Type B pancreatic cell (in vitro differentiated cells): ENCODE measurements around the gene BEST2. TPM values are rescaled to one million over a fixed set of nuclear protein-coding genes. Genes with fewer than 3 reads are reported as not detected.

ENCODE experiments used
- DNase-seq: peaks from one replicate; pipeline ENCODE4 v3.0.0; 2021; ENCODE audit warnings: mixed read lengths; ENCODE audit not compliant: unreplicated experiment; ENCODE audit errors: extremely low spot score
- H3K27ac Mint-ChIP-seq: 2 replicates; pipeline ENCODE4 v1.8.0; 2021; ENCODE audit warnings: mild to moderate bottlenecking, mixed read lengths
- H3K27me3 Mint-ChIP-seq: 2 replicates; pipeline ENCODE4 v1.8.0; 2021; ENCODE audit warnings: mixed read lengths
- H3K36me3 Mint-ChIP-seq: 2 replicates; pipeline ENCODE4 v1.8.0; 2021; ENCODE audit warnings: mixed read lengths
- H3K4me1 Mint-ChIP-seq: one replicate; pipeline ENCODE4 v1.8.0; 2021; ENCODE audit warnings: mixed read lengths; ENCODE audit not compliant: unreplicated experiment
- H3K4me3 Mint-ChIP-seq: 2 replicates; pipeline ENCODE4 v1.8.0; 2021; ENCODE audit warnings: mild to moderate bottlenecking, mixed read lengths
- H3K9me3 Mint-ChIP-seq: 2 replicates; pipeline ENCODE4 v1.8.0; 2021; ENCODE audit warnings: mixed read lengths
- total RNA-seq: library from RNA; stranded (reverse); gene quantifications from 2 replicates; pipeline ENCODE4 v1.2.1, GENCODE V29; 2021; ENCODE audit warnings: low replicate concordance
- TF ChIP-seq, protein P1 (sequence below): fragments of 200-600 bp; sonication (generic); conservative IDR thresholded peaks from 2 replicates; pipeline ENCODE4 v1.5.0; 2021; ENCODE audit warnings: antibody characterized with exemption, mild to moderate bottlenecking

BEST2 gene
- total RNA-seq, 1 donor from 2014 or later, result 0.14 TPM

- DNase-seq, result no peak
- Mint-ChIP-seq H3K27ac (peak overlapping the region; percentile 68), H3K4me3 (peak overlapping the region; percentile 73)
Measured at GRCh38 chr19:12779162-12779993, 27.8 kb downstream of the BEST2 start.

GRCh38 chr19:12782174-12782423, 30.5 kb downstream of the BEST2 start:
- DNase-seq, result no peak
- TF ChIP-seq, protein P1, sequence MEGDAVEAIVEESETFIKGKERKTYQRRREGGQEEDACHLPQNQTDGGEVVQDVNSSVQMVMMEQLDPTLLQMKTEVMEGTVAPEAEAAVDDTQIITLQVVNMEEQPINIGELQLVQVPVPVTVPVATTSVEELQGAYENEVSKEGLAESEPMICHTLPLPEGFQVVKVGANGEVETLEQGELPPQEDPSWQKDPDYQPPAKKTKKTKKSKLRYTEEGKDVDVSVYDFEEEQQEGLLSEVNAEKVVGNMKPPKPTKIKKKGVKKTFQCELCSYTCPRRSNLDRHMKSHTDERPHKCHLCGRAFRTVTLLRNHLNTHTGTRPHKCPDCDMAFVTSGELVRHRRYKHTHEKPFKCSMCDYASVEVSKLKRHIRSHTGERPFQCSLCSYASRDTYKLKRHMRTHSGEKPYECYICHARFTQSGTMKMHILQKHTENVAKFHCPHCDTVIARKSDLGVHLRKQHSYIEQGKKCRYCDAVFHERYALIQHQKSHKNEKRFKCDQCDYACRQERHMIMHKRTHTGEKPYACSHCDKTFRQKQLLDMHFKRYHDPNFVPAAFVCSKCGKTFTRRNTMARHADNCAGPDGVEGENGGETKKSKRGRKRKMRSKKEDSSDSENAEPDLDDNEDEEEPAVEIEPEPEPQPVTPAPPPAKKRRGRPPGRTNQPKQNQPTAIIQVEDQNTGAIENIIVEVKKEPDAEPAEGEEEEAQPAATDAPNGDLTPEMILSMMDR, result no peak
- no peaks in the 10 kb centered on the region for H3K36me3 Mint-ChIP-seq
- peaks cover 20% of the 10 kb centered on the region for H3K4me1 Mint-ChIP-seq
- H3K27me3 Mint-ChIP-seq, result peaks cover 5% of the 10 kb centered on the region
- H3K27ac Mint-ChIP-seq, result peak overlapping the region; percentile 94
- peak overlapping the region; percentile 97 for H3K4me3 Mint-ChIP-seq
- H3K9me3 Mint-ChIP-seq, result no peaks in the 10 kb centered on the region

More at GRCh38 chr19:12779162-12779993, 27.8 kb downstream of the BEST2 start:
- no peaks in the 10 kb centered on the region for H3K36me3 Mint-ChIP-seq
- H3K4me1 Mint-ChIP-seq, result peaks cover 20% of the 10 kb centered on the region
- peaks cover 5% of the 10 kb centered on the region for H3K27me3 Mint-ChIP-seq
- no peaks in the 10 kb centered on the region for H3K9me3 Mint-ChIP-seq
- TF ChIP-seq, protein P1, result no peak

DNA sequence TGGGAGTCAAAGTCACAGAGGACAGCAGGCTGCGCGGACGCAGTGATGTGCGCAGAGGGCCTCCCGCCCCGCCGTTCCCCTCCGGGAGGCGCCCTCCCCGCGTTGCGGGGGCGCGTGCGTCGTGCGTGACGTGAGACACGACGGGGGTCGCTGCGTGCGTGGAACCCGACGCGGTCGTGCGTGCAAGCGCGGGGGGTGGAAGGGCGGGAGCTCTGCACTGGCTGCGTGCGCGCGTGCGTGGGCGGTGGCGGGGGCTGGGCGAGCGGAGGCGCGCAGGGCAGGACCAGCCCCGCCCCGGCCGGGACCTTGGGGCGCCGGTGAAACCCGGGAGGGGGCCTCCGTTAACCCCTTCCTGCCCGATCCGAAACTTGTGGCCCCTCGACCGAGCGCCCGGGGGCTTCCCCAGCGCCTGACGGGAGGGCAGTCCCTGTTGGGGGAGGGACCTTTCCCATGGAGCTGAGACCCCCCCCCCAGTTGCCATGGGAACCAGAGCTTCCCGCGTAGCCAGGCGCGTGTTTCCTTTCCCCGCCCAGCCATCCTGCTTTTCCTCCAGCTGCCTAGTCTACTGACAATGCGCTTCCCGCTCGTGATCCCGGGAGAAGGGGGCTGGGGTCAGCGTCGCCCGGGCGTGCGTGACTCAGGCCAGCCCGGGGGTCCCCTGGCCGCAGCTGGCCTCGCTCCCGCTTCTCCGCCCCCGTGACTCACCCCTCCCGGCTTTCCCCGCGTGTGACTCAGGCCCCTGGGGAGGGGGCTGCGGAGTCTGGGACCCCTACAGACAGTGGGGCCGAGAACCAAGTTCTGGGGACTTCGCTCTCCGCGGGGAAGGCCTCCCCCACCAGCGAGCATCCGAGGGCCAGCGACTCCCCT, 31.1 kb downstream of the BEST2 start:
- TF ChIP-seq, protein P1, result peak; percentile 16
- Mint-ChIP-seq H3K36me3 (no peaks in the 10 kb centered on the region), H3K4me1 (peaks cover 20% of the 10 kb centered on the region), H3K27ac (peak overlapping the region; percentile 94), H3K27me3 (peaks cover 5% of the 10 kb centered on the region), H3K9me3 (no peaks in the 10 kb centered on the region), H3K4me3 (peak overlapping the region; percentile 97)
- no peak for DNase-seq

- no peaks in the 10 kb centered on the region for H3K36me3 Mint-ChIP-seq
- peak overlapping the region; percentile 85 for H3K4me3 Mint-ChIP-seq
- peaks cover 24% of the 10 kb centered on the region for H3K4me1 Mint-ChIP-seq
- TF ChIP-seq, protein P1, result no peak
- H3K27me3 Mint-ChIP-seq, result peaks cover 4% of the 10 kb centered on the region
- H3K27ac Mint-ChIP-seq, result no peak overlapping the region
- H3K9me3 Mint-ChIP-seq, result no peaks in the 10 kb centered on the region
- no peak for DNase-seq
Measured at GRCh38 chr19:12783291-12783848, 31.8 kb downstream of the BEST2 start.

DNA sequence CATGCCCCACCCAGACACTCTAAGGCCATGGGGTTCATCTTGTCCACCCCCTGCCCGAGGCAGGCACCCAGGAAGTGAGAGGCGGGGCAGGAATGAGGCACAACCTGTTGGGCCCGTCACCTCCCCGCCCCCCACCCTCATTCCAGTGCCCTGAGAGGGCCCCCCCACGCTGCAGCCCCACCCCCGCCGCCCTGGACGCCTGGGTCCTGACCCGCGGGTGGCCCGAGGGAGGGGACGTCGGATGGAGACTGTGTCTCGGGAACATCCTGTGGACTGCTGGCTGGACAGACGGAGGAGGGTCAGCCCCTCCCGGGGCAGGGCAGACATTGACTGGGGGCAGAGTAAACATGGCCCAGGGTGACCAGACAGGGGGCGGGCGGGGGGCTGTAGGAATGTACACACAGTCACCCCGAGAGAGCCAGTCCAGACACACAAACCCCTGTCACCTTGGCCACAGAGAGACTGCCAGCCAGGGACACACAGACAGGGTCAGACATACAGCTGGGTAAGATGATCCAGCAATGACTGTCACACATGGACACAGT, 32.3 kb downstream of the BEST2 start:
- Mint-ChIP-seq H3K27ac (no peak overlapping the region), H3K27me3 (peaks cover 3% of the 10 kb centered on the region), H3K4me1 (peaks cover 25% of the 10 kb centered on the region), H3K4me3 (peak overlapping the region; percentile 85), H3K36me3 (no peaks in the 10 kb centered on the region), H3K9me3 (no peaks in the 10 kb centered on the region)
- TF ChIP-seq, protein P1, result no peak
- DNase-seq, result no peak
